Fibroblast of the aortic adventitia (primary cell): ENCODE results near the gene TMEM150B. TPM values are rescaled to one million over a fixed set of nuclear protein-coding genes. Genes with fewer than 3 reads are reported as not detected.

Experiments
- DNase-seq: peaks from one replicate; pipeline ENCODE4 v3.0.0-alpha.2; 2010; ENCODE audit warnings: low read depth
- H3K4me3 ChIP-seq: 2 replicates; pipeline ENCODE4 v1.5.1; 2011; ENCODE audit warnings: low read depth, mild to moderate bottlenecking, control low read depth, low read length, moderate library complexity
- total RNA-seq: library from RNA; depleted of rRNA; stranded (reverse); fragments of >200 nt; gene quantifications from 2 replicates; pipeline ENCODE4 v1.2.3, GENCODE V29; 2012; ENCODE audit warnings: low replicate concordance
- TF ChIP-seq, protein P1 (sequence below): IDR thresholded peaks from 2 replicates; pipeline ENCODE4 v1.5.1; 2011; ENCODE audit warnings: mild to moderate bottlenecking, low read length, control low read depth, inconsistent platforms; ENCODE audit not compliant: insufficient read depth

TMEM150B gene
- total RNA-seq, 1 donor: not detected

- TF ChIP-seq, protein P1, sequence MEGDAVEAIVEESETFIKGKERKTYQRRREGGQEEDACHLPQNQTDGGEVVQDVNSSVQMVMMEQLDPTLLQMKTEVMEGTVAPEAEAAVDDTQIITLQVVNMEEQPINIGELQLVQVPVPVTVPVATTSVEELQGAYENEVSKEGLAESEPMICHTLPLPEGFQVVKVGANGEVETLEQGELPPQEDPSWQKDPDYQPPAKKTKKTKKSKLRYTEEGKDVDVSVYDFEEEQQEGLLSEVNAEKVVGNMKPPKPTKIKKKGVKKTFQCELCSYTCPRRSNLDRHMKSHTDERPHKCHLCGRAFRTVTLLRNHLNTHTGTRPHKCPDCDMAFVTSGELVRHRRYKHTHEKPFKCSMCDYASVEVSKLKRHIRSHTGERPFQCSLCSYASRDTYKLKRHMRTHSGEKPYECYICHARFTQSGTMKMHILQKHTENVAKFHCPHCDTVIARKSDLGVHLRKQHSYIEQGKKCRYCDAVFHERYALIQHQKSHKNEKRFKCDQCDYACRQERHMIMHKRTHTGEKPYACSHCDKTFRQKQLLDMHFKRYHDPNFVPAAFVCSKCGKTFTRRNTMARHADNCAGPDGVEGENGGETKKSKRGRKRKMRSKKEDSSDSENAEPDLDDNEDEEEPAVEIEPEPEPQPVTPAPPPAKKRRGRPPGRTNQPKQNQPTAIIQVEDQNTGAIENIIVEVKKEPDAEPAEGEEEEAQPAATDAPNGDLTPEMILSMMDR: no peak
- DNase-seq: no peak
- no peak overlapping the region for H3K4me3 ChIP-seq
Observed at GRCh38 chr19:55266840-55267239, 58.3 kb downstream of the TMEM150B start.

- no peak overlapping the region for H3K4me3 ChIP-seq
- no peak for DNase-seq
- TF ChIP-seq, protein P1: no peak
Observed at GRCh38 chr19:55266404-55266803, 58.7 kb downstream of the TMEM150B start.

- no peak for DNase-seq
- no peak overlapping the region for H3K4me3 ChIP-seq
- TF ChIP-seq, protein P1: no peak
Observed at GRCh38 chr19:55265723-55266386, 59.3 kb downstream of the TMEM150B start.

DNA sequence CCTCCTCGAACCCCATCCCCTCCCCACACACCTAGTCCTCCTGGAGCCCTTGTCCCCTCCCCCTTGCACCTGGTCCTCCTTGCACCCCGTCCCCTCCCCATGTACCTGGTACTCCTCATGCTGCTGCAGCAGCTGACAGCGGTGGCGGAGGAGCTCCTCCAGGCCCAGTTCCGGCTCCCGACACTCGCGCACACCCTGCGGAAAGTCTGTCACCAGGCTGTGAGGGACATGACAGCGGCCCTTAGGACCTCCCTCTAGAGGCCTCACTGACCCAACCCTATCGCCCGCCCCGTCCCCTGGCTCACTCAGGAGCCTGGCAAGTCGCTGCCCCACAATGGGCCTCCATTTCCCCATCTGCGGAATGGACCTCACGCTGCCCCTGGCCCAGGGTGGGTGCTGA is 60.0 kb downstream of the TMEM150B start:
- TF ChIP-seq, protein P1: no peak
- no peak overlapping the region for H3K4me3 ChIP-seq
- DNase-seq: no peak

- DNase-seq: no peak
- H3K4me3 ChIP-seq: no peak overlapping the region
- TF ChIP-seq, protein P1: no peak
Observed at GRCh38 chr19:55264531-55264930, 60.6 kb downstream of the TMEM150B start.

Other genes with a start within 250 kb of the TMEM150B start
- gene EPS8L1, start 249.5 kb downstream of the TMEM150B start, total RNA-seq: 0.63 and 1.5 TPM in 2 replicates
- 46.3 and 75.2 TPM in 2 replicates for gene PPP1R12C, start 207.7 kb downstream of the TMEM150B start, total RNA-seq
- gene TNNT1, start 176.1 kb downstream of the TMEM150B start, total RNA-seq: 1.1 and 4.3 TPM in 2 replicates
- not detected in 2 replicates for gene TNNI3, start 167.6 kb downstream of the TMEM150B start, total RNA-seq
- 0.33 and 1.5 TPM in 2 replicates for gene DNAAF3, start 158.7 kb downstream of the TMEM150B start, total RNA-seq
- gene SYT5, start 145.1 kb downstream of the TMEM150B start, total RNA-seq: 0.45 TPM in 1 of 2 replicates, not detected in the other
- gene PTPRH, start 115.8 kb downstream of the TMEM150B start, total RNA-seq: 6.5 and 7.8 TPM in 2 replicates
- gene TMEM86B, start 96.6 kb downstream of the TMEM150B start, total RNA-seq: 1.7 and 1.8 TPM in 2 replicates
- gene PPP6R1, start 66.3 kb downstream of the TMEM150B start, total RNA-seq: 39.0 and 41.5 TPM in 2 replicates
- 29.1 and 48.3 TPM in 2 replicates for gene HSPBP1, start 45.2 kb downstream of the TMEM150B start, total RNA-seq
- gene BRSK1, start 41.3 kb downstream of the TMEM150B start, total RNA-seq: 5.2 and 9.0 TPM in 2 replicates
- 6.7 and 22.2 TPM in 2 replicates for gene KMT5C, start 14.5 kb upstream of the TMEM150B start, total RNA-seq
- not detected in 2 replicates for gene COX6B2, start 29.4 kb upstream of the TMEM150B start, total RNA-seq
- gene GARIN5B, start 37.9 kb upstream of the TMEM150B start, total RNA-seq: not detected in 2 replicates
- 1.6 and 2.2 TPM in 2 replicates for gene IL11, start 45.1 kb upstream of the TMEM150B start, total RNA-seq
- not detected in 2 replicates for gene TMEM190, start 51.5 kb upstream of the TMEM150B start, total RNA-seq
- gene TMEM238, start 59.0 kb upstream of the TMEM150B start, total RNA-seq: not detected in 2 replicates
- gene RPL28, start 60.6 kb upstream of the TMEM150B start, total RNA-seq: 88.6 and 829 TPM in 2 replicates
- 22.6 and 65.4 TPM in 2 replicates for gene UBE2S, start 82.4 kb upstream of the TMEM150B start, total RNA-seq
- not detected in 2 replicates for gene SHISA7, start 118.0 kb upstream of the TMEM150B start, total RNA-seq
- gene ISOC2, start 136.3 kb upstream of the TMEM150B start, total RNA-seq: 24.4 and 41.3 TPM in 2 replicates
- not detected in 2 replicates for gene C19orf85, start 139.4 kb upstream of the TMEM150B start, total RNA-seq
- 0.33 and 3.8 TPM in 2 replicates for gene ZNF628, start 151.3 kb upstream of the TMEM150B start, total RNA-seq
- 8.3 and 17.5 TPM in 2 replicates for gene NAT14, start 159.8 kb upstream of the TMEM150B start, total RNA-seq
- 10.7 and 18.7 TPM in 2 replicates for gene SSC5D, start 163.1 kb upstream of the TMEM150B start, total RNA-seq
- not detected in 2 replicates for gene SBK2, start 211.8 kb upstream of the TMEM150B start, total RNA-seq
- gene SBK3, start 220.2 kb upstream of the TMEM150B start, total RNA-seq: 0.25 TPM in 1 of 2 replicates, not detected in the other